Left colon (tissue), 2 donors: ENCODE data around the gene TMPRSS12. TPM values are rescaled to one million over a fixed set of nuclear protein-coding genes. Genes with fewer than 3 reads are reported as not detected.
"Not testable (repeated sequence)": the region's sequence is repeated elsewhere in the genome, so short reads cannot be mapped to it uniquely, and the experiment has no call there.

Experiments used
- ATAC-seq: fragments of 200-7000 bp; cut with Tn5 transposase; one replicate; pipeline ENCODE4 v1.9.1; 2020; ENCODE audit warnings: mild to moderate bottlenecking, moderate library complexity
- DNase-seq, 2 donors: peaks; one replicate each; pipeline ENCODE4 v3.0.0-alpha.2; 2020
- intact Hi-C, 2 donors: fragments of 100-400 bp; cut with DNase I in 1 of 2; cut with micrococcal nuclease in 1 of 2; formaldehyde crosslinking; loops; one replicate each; pipeline versions ENCODE4 v1.11.2 to v1.14.0; 2022; cut with DNase I, micrococcal nuclease
- long read RNA-seq: library from polyadenylated mRNA; unstranded; transcript quantifications from one replicate; pipeline ENCODE4 v2.0.0, GENCODE V29; 2021
- total RNA-seq, 2 donors: library from RNA; stranded (reverse); fragmentation: NEBNext Ultra II Directional; extraction: Animal tissue kit (Norgen Biotek cat#: 25700); gene quantifications; one replicate each; pipeline ENCODE4 v1.2.1, GENCODE V29; 2021
- donor health status: DM: no; HTN: no; CAD: no.
- donor health status: DM: yes; HTN: yes; CAD: no.

Gene TMPRSS12
- total RNA-seq, result not detected
- long read RNA-seq, result 0 reads

- DNase-seq (peak in 1 of 2 donors; percentile 12), ATAC-seq (no peak)
- intact Hi-C loops, result no loop called here
These were observed at the start of gene TMPRSS12 for GRCh38 chr12:50842637-50843493. Gene TMPRSS12 (plus strand): TSS chr12:50842926. CDS start chr12:50842965, 39 bp downstream.

GRCh38 chr12:50799908-50800307, 42.8 kb upstream of the TMPRSS12 start:
- ATAC-seq (no peak), DNase-seq (no peak)
- intact Hi-C loops, result no loop called here

- intact Hi-C loops, result no loop called here
- no peak for ATAC-seq
These were observed 39.4 kb upstream of the TMPRSS12 start for GRCh38 chr12:50803230-50803875.

GRCh38 chr12:50806176-50806575, 36.5 kb upstream of the TMPRSS12 start:
- ATAC-seq (no peak), DNase-seq (no peak)
- intact Hi-C loops, result no loop called here

More at GRCh38 chr12:50803230-50803875, 39.4 kb upstream of the TMPRSS12 start:
- no peak for DNase-seq

GRCh38 chr12:50809131-50809530, 33.6 kb upstream of the TMPRSS12 start:
- ATAC-seq, intact Hi-C loops: not testable (repeated sequence)

GRCh38 chr12:50814921-50815320, 27.8 kb upstream of the TMPRSS12 start:
- ATAC-seq, DNase-seq, intact Hi-C loops: not testable (repeated sequence)

More at GRCh38 chr12:50809131-50809530, 33.6 kb upstream of the TMPRSS12 start:
- not testable (repeated sequence) for DNase-seq

GRCh38 chr12:50820177-50820576, 22.5 kb upstream of the TMPRSS12 start:
- intact Hi-C loops, result no loop called here
- ATAC-seq, result no peak
- DNase-seq, result no peak

GRCh38 chr12:50822082-50822481, 20.6 kb upstream of the TMPRSS12 start:
- no peak for DNase-seq
- intact Hi-C loops, result no loop called here
- no peak for ATAC-seq

GRCh38 chr12:50823724-50824123, 19.0 kb upstream of the TMPRSS12 start:
- DNase-seq, ATAC-seq: not testable (repeated sequence)
- intact Hi-C loops, result loop anchor here in 1 of 2 donors (2.0 kb wide), 1 partner anchor 163 kb away; no protein-coding TSS in a partner anchor

- intact Hi-C loops, result loop anchor here in 1 of 2 donors (2.0 kb wide), 1 partner anchor 162 kb away; no protein-coding TSS in a partner anchor
- ATAC-seq (peak; percentile 58), DNase-seq (no peak)
These were observed 17.8 kb upstream of the TMPRSS12 start for GRCh38 chr12:50824914-50825313.

GRCh38 chr12:50825372-50825838, 17.3 kb upstream of the TMPRSS12 start:
- ATAC-seq, result peak; percentile 89
- DNase-seq, result no peak
- intact Hi-C loops, result loop anchor here in 1 of 2 donors (2.0 kb wide), 1 partner anchor 161 kb away; no protein-coding TSS in a partner anchor

GRCh38 chr12:50828121-50828520, 14.6 kb upstream of the TMPRSS12 start:
- ATAC-seq (no peak), DNase-seq (no peak)
- intact Hi-C loops, result no loop called here

GRCh38 chr12:50828886-50829285, 13.8 kb upstream of the TMPRSS12 start:
- intact Hi-C loops, result no loop called here
- ATAC-seq (no peak), DNase-seq (no peak)

- ATAC-seq, intact Hi-C loops, DNase-seq: not testable (repeated sequence)
These were observed 8.9 kb upstream of the TMPRSS12 start for GRCh38 chr12:50833801-50834200.

- DNase-seq (no peak), ATAC-seq (no peak)
- intact Hi-C loops, result no loop called here
These were observed 3.7 kb upstream of the TMPRSS12 start for GRCh38 chr12:50839042-50839441.

GRCh38 chr12:50840809-50841487, 1.8 kb upstream of the TMPRSS12 start:
- DNase-seq (no peak), ATAC-seq (no peak)
- intact Hi-C loops, result no loop called here

- no peak for DNase-seq
- intact Hi-C loops, result no loop called here
- no peak for ATAC-seq
These were observed 802 bp upstream of the TMPRSS12 start for GRCh38 chr12:50841716-50842531.

GRCh38 chr12:50845021-50845647, 2.4 kb downstream of the TMPRSS12 start:
- intact Hi-C loops, result no loop called here
- DNase-seq (no peak), ATAC-seq (no peak)
